GM19240 (cell line): ENCODE data around the gene SCGB1C1.
"Not testable (repeated sequence)": the region's sequence is repeated elsewhere in the genome, so short reads cannot be mapped to it uniquely, and the experiment has no call there.

ENCODE experiments used
- DNase-seq: peaks from one replicate; pipeline ENCODE4 v3.0.0; 2011; ENCODE audit warnings: low spot score; ENCODE audit not compliant: insufficient read length

The SCGB1C1 gene

GRCh38 chr11:192674-193128 lies at the start of gene SCGB1C1:
Gene SCGB1C1 (plus strand): TSS chr11:193078. CDS start chr11:193100, 22 bp downstream.
- DNase-seq, result not testable (repeated sequence)

GRCh38 chr11:180242-180641 lies 12.6 kb upstream of the SCGB1C1 start:
- not testable (repeated sequence) for DNase-seq

DNA sequence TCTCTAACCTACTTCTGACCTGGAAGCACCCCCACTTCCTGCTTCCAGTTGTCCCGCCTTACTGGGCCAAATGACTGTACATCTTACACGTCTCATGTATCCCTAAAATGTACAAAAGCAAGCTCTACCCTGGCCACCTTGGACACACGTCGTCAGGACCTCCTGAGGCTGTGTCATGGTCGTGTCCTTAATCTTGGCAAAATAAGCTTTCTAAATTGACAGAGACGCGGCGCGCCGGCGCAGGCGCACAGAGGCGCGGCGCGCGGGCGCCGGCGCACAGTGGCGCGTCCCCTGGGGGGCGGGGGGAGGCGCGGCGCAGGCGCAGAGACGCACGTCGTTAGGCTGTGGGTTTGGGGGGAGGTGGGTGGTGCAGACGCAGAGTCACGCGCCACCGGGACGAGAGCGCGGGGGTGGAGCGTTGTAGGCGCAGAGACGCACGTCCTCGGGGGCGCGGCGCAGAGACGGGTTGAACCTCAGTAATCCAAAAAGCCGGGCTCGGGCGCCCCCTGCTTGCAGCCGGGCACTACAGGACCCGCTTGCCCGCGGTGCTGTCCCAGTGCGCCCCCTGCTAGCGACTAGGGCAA lies 3.6 kb upstream of the SCGB1C1 start:
- DNase-seq, result not testable (repeated sequence)

- not testable (repeated sequence) for DNase-seq
These were observed 3.0 kb upstream of the SCGB1C1 start for GRCh38 chr11:189843-190311.

DNA sequence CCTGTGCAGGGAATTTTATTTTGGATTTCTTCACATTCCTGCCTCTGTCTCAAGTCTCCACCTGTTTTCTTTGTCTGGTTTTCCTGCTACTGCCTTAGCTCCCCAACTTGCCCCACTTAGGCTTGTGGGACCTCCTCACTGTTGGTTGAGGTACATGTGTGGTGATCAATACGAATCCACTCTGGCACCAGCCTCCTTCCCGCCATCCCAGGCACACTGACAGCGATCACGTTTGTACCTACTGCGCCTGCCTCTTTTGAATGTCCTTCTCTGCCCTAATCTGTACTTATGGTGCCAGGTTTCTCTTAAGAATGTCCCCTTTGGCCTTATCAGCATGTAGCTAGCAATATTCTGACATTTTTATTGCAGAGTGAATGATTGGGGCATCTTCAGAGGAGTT lies 2.3 kb upstream of the SCGB1C1 start:
- DNase-seq, result not testable (repeated sequence)

GRCh38 chr11:191490-192478 lies 1.1 kb upstream of the SCGB1C1 start:
- not testable (repeated sequence) for DNase-seq

DNA sequence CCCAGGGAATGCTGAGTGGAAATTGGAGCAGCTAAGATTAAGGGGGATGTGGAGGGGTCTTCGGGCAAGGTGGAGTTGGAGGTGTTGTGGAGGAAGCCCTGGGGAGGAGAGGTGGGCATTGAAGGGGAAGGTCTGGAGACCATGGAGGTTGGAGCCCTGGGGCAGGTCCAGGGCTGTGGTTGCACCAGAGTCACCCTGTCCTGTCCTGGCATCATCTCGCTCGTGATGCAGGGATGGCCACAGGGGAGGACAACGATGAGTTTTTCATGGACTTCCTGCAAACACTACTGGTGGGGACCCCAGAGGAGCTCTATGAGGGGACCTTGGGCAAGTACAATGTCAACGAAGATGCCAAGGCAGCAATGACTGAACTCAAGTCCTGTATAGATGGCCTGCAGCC lies 603 bp downstream of the SCGB1C1 start:
- not testable (repeated sequence) for DNase-seq

DNA sequence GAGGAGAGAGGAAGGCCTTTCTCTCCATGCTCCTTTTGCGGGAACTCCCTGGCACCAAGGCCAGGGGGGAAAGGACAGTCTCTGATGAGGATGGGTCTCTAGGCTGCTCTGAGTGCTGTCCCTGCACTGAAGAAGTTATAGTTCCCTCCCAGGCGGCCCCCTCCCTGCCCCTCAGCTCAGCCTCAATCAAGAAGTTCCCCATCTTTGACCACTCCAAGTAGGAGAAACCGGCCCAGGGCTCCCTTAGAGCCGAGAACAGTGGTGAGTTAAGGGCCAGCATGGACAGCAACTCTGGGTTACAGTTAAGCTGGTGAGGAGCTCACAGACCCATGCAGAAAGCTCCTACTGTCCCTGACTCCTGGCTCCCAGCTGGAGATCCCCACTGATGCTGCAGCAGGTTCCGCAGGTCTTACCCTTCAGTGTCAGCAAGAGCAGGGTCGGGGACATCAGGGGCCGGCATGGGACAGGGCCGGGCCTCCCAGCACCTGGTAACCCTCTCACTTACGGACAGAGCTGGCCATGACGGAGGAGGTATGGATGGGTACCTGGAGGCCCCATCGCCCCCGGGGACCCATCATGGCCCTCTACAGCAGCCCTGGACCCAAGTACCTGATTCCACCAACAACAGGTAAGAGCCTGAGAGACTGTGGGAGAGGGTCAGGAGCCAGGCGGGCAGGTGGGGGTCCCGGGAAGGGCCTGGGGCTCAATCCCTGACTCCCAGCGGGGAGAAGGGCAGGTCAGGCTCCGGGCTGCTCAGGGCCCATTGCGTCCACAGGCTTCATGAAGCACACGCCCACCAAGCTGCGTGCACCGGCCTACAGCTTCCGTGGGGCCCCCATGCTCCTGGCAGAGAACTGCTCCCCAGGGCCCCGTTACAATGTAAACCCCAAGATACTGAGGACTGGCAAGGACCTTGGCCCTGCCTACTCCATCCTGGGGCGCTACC lies 4.2 kb downstream of the SCGB1C1 start:
- DNase-seq, result no peak

DNA sequence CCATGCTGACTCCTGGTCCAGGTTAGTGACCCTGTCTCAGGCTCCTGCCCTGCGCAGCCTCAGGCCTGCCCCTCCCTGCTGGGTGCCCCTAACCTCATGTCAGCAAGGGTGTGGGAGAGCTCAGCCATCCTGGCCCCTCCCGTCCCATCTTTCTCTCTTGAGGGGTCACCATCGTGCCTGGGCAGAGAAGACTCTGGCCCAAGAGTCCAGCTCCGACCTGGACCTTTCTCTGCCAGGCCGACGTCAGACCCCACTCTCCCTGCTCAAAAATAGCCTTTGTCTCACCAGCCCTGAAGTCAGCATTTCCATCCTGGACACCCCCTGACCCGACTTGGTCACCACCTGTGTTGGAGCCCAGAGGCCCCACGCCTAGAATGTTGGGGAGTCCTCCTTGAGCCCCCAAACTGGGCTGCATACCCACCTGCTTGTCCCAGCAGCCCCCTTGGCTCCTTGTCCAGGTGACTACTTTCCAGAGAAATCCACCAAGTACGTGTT lies 4.9 kb downstream of the SCGB1C1 start:
- DNase-seq, result no peak

DNA sequence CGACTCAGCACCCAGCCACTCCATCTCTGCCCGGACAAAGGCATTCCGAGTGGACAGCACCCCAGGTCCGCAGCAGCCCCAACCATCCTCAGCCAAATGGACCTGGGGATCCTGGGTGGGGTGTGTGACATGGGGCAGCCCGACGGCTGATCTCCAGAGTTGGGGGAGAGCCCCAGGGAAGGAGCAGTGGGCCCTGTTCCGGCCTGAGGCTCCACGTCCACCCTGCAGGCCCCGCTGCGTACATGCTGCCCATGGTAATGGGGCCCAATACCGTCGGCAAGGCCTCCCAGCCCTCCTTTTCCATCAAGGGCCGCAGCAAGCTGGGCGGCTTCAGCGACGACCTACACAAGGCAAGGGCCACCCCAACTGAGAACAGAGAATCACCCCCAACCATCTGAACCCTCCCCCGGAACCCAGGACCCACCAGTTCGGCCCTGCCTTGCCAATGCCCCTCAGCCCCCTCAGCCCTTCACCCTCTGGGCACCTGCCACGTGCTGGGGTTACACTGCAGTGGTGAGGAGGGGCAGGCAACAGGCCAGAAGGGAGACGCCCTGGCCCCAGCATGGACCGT lies 5.4 kb downstream of the SCGB1C1 start:
- no peak for DNase-seq

DNA sequence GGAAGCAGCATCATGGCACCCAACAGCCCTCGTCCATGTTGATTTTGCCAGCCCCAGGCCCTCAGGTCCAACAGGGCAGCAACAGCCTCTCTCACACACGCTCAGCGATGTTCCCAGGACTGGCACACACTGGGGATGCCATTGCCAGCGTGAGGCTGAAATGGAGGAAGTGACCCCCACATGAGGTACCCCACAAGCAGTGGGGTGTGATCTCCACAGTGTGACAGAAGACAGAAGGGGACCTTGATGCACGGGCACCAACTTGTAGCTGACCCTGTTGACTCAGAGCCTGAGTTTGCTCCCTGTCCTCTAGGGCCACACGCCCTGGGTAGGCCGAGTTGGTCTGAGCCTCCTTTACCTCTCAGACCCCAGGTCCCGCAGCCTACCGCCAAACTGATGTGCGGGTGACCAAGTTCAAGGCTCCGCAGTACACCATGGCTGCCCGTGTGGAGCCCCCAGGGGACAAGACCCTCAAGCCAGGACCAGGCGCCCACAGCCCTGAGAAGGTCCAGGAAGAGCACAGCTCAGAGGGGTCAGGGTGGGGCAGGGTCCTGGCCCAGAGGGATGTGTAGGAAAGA lies 6.2 kb downstream of the SCGB1C1 start:
- no peak for DNase-seq

- no peak for DNase-seq
These were observed 6.9 kb downstream of the SCGB1C1 start for GRCh38 chr11:199782-200181.

DNA sequence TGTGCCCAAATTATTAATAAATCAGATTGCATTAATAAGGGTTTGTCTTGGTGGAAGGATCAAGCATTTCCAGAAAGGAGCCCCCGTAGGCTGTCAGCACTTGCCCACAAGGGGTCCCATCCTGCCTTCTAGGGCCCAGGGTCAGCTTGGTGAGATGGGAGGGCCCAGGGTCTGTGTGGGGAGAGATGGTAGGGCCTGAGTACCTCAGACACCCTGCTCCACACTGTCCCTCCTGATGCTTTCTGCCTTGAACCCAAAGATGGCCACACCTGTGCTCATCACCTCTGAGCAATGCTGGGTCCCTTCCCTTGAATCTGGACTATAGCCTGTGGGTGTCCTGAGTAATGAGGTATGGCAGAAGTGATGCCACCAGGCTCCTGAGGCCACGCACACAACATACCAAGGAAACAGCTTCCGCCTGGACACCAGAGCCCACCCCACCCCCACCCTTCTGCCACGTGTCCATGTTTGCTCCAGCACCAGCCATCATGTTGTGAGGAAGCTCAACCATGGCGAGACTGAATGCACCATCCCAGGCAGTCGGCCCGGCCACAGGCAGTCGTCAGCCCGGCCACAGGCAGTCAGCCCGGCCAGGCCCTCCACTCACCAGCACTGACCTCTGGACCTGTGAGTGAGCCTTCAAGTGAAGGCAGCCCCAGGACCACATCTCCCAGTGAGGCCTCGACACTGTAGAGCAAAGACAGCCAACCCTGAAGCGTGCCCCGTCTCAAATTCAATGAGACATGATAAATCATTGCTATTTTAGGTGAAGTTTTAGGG lies 7.5 kb downstream of the SCGB1C1 start:
- no peak for DNase-seq

DNA sequence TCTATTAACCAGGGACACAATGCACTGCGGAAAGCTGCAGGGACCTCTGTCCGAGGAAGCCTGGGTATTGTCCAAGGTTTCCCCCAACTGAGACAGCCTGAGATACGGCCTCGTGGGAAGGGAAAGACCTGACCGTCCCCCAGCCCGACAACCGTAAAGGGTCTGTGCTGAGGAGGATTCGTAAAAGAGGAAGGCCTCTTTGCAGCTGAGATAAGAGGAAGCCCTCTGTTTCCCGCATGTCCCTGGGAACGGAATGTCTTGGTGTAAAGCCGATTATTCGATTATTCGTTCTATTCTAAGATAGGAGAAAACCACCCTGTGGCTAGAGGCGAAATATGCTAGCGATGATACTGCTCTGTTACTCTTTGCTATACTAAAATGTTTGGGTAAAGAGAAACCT lies 9.1 kb downstream of the SCGB1C1 start:
- no peak for DNase-seq

- no peak for DNase-seq
These were observed 9.6 kb downstream of the SCGB1C1 start for GRCh38 chr11:202490-202889.

- DNase-seq, result no peak
These were observed 10.4 kb downstream of the SCGB1C1 start for GRCh38 chr11:203056-203944.

GRCh38 chr11:203945-204586 lies 11.2 kb downstream of the SCGB1C1 start:
- DNase-seq, result no peak

DNA sequence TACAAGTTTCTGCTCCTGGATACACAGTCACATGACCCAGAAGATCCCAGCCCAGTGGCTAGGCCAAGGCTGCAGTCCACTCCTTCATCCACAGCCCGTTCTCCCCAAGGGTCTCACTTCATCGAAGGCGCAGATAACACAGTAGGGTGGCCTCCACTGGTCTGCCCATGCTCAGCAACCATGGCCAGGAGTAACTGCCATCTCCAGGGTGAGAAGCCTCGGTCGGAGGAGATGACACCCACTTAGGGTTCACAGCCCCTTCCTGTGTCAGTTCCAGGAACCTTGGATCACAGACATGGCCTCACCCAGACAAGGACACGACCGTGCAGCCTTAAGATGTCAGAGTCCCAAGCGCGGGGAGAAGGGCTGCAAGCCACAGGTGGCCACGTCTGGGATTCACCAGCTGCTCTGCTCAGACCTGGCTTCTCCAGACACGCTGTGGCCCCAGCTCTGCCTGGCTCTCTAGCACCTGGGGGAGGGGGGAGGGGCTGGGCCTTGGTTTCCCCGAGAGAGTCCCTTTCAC lies 11.8 kb downstream of the SCGB1C1 start:
- DNase-seq, result no peak
